Smooth muscle cell (in vitro differentiated cells): ENCODE data around the gene TRPV3. TPM values are rescaled to one million over a fixed set of nuclear protein-coding genes. Genes with fewer than 3 reads are reported as not detected.

Experiments
- DNase-seq: peaks from one replicate; lab custom pipeline; 2025; ENCODE audit not compliant: unreplicated experiment; lab: John Stamatoyannopoulos, UW
- H2AFZ ChIP-seq: fragments of 200-600 bp; sonication (generic); 2 replicates; pipeline ENCODE4 v1.6.0; 2016; ENCODE audit warnings: antibody characterized with exemption, low read depth, mild to moderate bottlenecking
- H3F3A ChIP-seq: fragments of 200-600 bp; sonication (generic); 2 replicates; pipeline ENCODE4 v1.6.0; 2017; ENCODE audit warnings: antibody characterized with exemption, low read depth
- H3K27ac ChIP-seq: fragments of 200-600 bp; sonication (generic); 2 replicates; pipeline ENCODE4 v1.5.1; 2016; ENCODE audit warnings: low read depth, mild to moderate bottlenecking
- H3K27me3 ChIP-seq: fragments of 200-600 bp; sonication (generic); 2 replicates; pipeline ENCODE4 v1.6.1; 2016; ENCODE audit warnings: low read depth, mild to moderate bottlenecking
- H3K36me3 ChIP-seq: fragments of 200-600 bp; sonication (generic); 2 replicates; pipeline ENCODE4 v1.5.1; 2016; ENCODE audit warnings: low read depth
- H3K4me1 ChIP-seq: fragments of 200-600 bp; sonication (generic); 2 replicates; pipeline ENCODE4 v1.5.1; 2016; ENCODE audit warnings: low read depth
- H3K4me2 ChIP-seq: fragments of 200-600 bp; sonication (generic); 2 replicates; pipeline ENCODE4 v1.6.0; 2016; ENCODE audit warnings: mild to moderate bottlenecking
- H3K4me3 ChIP-seq: fragments of 200-600 bp; sonication (generic); 2 replicates; pipeline ENCODE4 v1.5.1; 2016; ENCODE audit warnings: mild to moderate bottlenecking
- H3K79me2 ChIP-seq: fragments of 200-600 bp; sonication (generic); 2 replicates; pipeline ENCODE4 v1.6.0; 2016; ENCODE audit warnings: low read depth, mild to moderate bottlenecking
- H3K9ac ChIP-seq: fragments of 200-600 bp; sonication (generic); 2 replicates; pipeline ENCODE4 v1.6.0; 2016; ENCODE audit warnings: low read depth
- H3K9me3 ChIP-seq: fragments of 200-600 bp; sonication (generic); replicated peaks from 2 replicates; pipeline ENCODE4 v1.5.1; 2016; ENCODE audit warnings: low read depth
- H4K20me1 ChIP-seq: fragments of 200-600 bp; sonication (generic); 2 replicates; pipeline ENCODE4 v1.6.0; 2016; ENCODE audit warnings: low read depth
- CTCF ChIP-seq: fragments of 200-600 bp; sonication (generic); IDR thresholded peaks from 2 replicates; pipeline ENCODE4 v1.5.1; 2017; ENCODE audit warnings: borderline replicate concordance, mild to moderate bottlenecking, antibody characterized with exemption; ENCODE audit not compliant: insufficient read depth, poor library complexity, severe bottlenecking
- whole genome bisulfite sequencing: methylation state at CpG from one replicate; pipeline ENCODE4 v1.1.7; 2016; ENCODE audit warnings: low lambda C conversion rate; 5-methylcytosine and 5-hydroxymethylcytosine counted together
- polyA plus RNA-seq: library from polyadenylated mRNA; unstranded; fragments of >200 nt; fragmentation: Nextera tagmentation; extraction: Ambion mirVana; gene quantifications from 2 replicates; pipeline ENCODE4 v1.2.1, GENCODE V29; 2016
- total RNA-seq: library from RNA; depleted of rRNA; stranded (reverse); fragments of >200 nt; gene quantifications from 2 replicates; pipeline ENCODE4 v1.2.3, GENCODE V29; 2014

The TRPV3 gene
- total and polyA plus RNA-seq, 2 experiments from 2014 or later = 0.53 to 6.4 TPM

GRCh38 chr17:3529817-3530741, 27.5 kb downstream of the TRPV3 start:
- no peak for TF ChIP-seq CTCF
- Histone ChIP-seq H3K4me1 (peaks cover 9% of the 10 kb centered on the region), H3K79me2 (no peaks in the 10 kb centered on the region), H4K20me1 (no peaks in the 10 kb centered on the region), H2AFZ (peak overlapping the region; percentile 58), H3F3A (no peaks in the 10 kb centered on the region), H3K9ac (no peak overlapping the region), H3K27ac (no peak overlapping the region), H3K27me3 (no peaks in the 10 kb centered on the region), H3K9me3 (no peaks in the 10 kb centered on the region), H3K36me3 (no peaks in the 10 kb centered on the region), H3K4me3 (no peak overlapping the region), H3K4me2 (peak overlapping the region; percentile 43)
- no peak for DNase-seq
- 60% methylated on average over 31 of the region's 32 CpGs for WGBS

- no peak for DNase-seq
- Histone ChIP-seq H3K4me1 (peaks cover 9% of the 10 kb centered on the region), H3K4me2 (no peak overlapping the region), H3K36me3 (no peaks in the 10 kb centered on the region), H2AFZ (no peak overlapping the region), H3K9ac (no peak overlapping the region), H3K27me3 (no peaks in the 10 kb centered on the region), H3F3A (no peaks in the 10 kb centered on the region), H3K27ac (no peak overlapping the region), H3K4me3 (no peak overlapping the region), H4K20me1 (no peaks in the 10 kb centered on the region), H3K79me2 (no peaks in the 10 kb centered on the region), H3K9me3 (no peaks in the 10 kb centered on the region)
- no peak for TF ChIP-seq CTCF
- WGBS = 34% methylated on average over 11 of the region's 11 CpGs
These were observed 28.6 kb downstream of the TRPV3 start for GRCh38 chr17:3528880-3529511.

DNA sequence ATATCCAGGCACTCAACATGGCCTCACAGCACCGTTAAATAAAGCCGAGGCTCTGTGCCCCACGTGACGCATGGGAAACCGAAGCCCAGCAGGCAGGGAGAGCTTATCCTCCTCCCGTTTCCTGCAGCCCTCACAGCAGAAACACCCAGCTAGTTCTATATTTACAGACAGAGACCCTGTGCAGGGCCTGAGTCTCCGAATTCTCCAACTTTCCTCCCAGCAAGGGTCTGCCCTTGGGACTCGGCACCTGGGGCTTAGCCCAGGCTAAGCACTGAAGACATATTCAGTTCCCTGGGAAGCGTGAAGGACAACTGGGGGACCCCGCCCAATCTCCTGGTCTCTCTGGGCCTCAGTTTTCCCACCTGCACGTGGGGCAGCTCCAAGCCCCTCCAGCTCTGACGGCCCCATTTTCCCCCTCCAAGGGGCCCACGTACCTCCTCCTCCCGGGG, 29.2 kb downstream of the TRPV3 start:
- no peaks in the 10 kb centered on the region for H3K27me3 ChIP-seq
- H3K9me3 ChIP-seq = no peaks in the 10 kb centered on the region
- DNase-seq = no peak
- no peak overlapping the region for H2AFZ ChIP-seq
- no peaks in the 10 kb centered on the region for H4K20me1 ChIP-seq
- no peak for TF ChIP-seq CTCF
- H3K4me3 ChIP-seq = no peak overlapping the region
- no peaks in the 10 kb centered on the region for H3K36me3 ChIP-seq
- H3K79me2 ChIP-seq = no peaks in the 10 kb centered on the region
- H3K9ac ChIP-seq = no peak overlapping the region
- peaks cover 9% of the 10 kb centered on the region for H3K4me1 ChIP-seq
- no peak overlapping the region for H3K4me2 ChIP-seq
- 82% methylated on average over 14 of the region's 14 CpGs for WGBS
- no peak overlapping the region for H3K27ac ChIP-seq
- H3F3A ChIP-seq = no peaks in the 10 kb centered on the region
